Upper lobe of left lung (tissue), 4 donors: ENCODE data around the gene HS3ST2.

ENCODE experiments used
- CTCF ChIP-seq, 6 experiments: fragments of 450-650 bp in 4 of 6; fragments of 200-600 bp in 2 of 6; sonication (generic) in 2 of 6; IDR thresholded peaks; one replicate each; pipeline ENCODE4 v1.5.1; 2016 to 2019; ENCODE audit warnings: antibody characterized with exemption in 6 of 6
- POLR2A ChIP-seq, 4 donors: fragments of 450-650 bp; IDR thresholded peaks; one replicate each; pipeline ENCODE4 v1.5.1; 2016 to 2017; ENCODE audit warnings: antibody characterized with exemption in 4 of 4, mild to moderate bottlenecking in 2 of 4
- POLR2AphosphoS5 ChIP-seq, 2 donors: sonication (generic); formaldehyde crosslinking; IDR thresholded peaks; one replicate each; pipeline ENCODE4 v1.5.1; 2017; ENCODE audit warnings: antibody characterized with exemption in 2 of 2

DNA sequence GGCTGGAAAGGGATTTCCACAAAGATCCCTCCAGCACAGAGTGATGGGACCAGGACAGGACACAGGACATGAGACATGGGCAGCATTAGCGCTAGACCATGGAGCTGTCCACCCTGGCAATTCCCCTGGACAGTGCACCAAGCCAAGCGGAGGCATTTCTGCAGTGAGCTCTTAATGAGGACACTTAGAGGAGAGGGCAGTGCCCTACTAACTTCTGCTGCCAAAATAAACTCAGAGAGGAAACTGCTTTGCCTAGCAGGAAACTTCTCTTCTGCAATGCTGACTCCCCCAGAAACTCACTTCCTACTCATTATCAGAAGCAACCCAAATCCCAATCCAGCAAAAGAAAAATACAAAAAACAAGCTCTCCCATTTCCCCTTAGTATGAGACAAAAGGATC is 119.2 kb downstream of the HS3ST2 start:
- no peak for TF ChIP-seq CTCF (IDR thresholded peaks at IDR 0.05)
- no peak for TF ChIP-seq POLR2AphosphoS5 (IDR thresholded peaks at IDR 0.05)
- no peak for TF ChIP-seq POLR2A (IDR thresholded peaks at IDR 0.05)
